ENCODE results near the gene BMPER.
"Not testable (repeated sequence)": the region's sequence is repeated elsewhere in the genome, so short reads cannot be mapped to it uniquely, and the experiment has no call there.

Gene BMPER

DNA sequence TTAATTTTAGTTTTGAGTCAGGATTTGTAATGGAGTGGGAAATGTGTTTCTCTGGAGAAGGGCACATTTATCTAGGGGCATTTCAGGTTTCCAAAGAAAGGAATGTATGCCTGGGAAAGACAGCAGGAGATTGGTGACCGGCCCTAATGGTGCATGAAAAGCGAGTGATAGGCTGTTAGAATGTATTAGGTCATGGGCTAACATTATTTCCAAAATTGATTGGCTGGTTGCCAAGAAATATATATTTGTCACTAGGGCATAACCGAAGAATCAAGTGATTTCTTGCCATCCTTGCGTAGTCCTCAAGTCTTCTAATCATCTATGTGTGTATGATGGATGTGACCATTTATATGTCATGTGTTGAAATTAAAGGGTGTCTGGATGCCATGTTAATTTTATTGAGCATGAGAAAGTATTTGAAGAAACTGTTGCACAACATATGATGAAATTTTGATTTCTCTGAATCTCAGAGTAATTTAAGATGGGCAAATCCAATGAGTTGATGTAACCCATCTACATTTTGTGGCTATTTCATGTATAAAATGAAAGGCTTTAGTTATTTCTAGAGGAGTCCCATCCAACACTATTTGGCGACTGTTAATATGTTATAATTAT, 248.4 kb downstream of the BMPER start:
- DNase-seq = no peak

DNA sequence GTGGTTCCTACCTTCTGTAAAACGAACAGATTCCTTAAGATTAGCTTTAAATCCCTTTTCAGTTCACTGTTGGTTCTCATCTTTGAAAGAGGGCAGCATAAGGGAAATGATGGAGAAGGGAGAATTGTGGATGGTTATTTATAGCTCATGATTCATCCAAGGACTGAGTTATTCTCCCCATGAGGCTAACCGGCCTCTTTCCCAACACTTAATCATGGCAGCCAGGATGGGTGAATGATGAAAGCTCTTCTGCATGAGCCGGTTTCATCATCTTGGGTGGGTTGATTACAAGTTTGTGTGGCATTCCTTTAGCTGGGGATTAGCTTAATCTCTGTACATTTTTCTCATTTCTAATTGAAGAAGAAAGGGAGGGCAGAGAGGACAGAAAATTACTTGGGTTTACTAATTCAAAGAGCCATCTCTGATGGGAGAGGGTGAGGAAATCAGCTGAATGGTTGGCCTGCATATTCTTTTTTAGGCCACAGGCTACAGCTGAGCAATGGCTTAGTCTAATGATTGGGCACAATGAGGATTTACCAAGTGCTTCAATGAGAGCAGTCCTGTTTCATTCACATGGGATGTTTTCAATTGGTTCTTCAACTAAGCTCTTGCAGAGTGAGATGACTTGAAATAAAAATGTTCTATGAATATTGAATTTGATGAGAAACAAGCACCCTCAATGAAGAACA, 250.0 kb downstream of the BMPER start:
- no peak for DNase-seq

DNA sequence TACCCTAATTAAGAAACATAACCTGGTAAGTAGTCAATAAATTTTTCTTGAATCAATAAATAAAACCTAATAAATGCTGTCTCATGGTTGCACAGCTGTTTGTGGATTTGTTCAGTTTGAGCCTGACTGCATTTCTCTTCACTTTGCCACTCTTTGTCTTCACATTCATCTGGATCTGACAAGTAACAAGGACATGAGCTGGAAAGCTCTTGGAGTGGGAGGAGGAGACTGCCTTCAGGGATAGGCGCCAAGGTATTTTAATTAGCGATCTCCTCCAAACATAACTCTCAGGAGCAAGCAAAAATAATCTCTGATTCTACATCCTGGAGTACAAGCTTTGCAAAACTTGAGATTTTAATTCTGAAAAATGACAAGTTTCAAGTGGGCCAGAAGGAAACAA, 251.0 kb downstream of the BMPER start:
- no peak for DNase-seq

DNA sequence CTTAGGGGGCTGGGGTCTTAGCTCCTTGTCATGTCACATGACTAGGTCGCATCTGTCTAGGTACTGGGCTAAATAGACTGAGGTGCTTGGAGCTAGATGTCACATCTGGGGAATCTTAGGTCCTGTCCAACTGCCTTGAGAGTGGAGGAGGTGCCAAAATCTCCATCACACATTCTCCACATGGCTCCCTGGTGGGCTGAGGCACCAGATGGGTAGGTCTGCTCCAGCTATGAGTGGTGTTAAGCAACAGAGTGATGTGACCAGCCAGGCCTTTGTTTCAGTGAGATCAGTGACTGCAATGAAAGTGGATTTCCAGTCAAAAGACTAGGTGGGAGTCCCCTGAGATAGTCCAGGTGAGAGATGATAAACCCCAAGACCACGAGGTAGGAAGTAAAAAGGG, 251.8 kb downstream of the BMPER start:
- DNase-seq = no peak

DNA sequence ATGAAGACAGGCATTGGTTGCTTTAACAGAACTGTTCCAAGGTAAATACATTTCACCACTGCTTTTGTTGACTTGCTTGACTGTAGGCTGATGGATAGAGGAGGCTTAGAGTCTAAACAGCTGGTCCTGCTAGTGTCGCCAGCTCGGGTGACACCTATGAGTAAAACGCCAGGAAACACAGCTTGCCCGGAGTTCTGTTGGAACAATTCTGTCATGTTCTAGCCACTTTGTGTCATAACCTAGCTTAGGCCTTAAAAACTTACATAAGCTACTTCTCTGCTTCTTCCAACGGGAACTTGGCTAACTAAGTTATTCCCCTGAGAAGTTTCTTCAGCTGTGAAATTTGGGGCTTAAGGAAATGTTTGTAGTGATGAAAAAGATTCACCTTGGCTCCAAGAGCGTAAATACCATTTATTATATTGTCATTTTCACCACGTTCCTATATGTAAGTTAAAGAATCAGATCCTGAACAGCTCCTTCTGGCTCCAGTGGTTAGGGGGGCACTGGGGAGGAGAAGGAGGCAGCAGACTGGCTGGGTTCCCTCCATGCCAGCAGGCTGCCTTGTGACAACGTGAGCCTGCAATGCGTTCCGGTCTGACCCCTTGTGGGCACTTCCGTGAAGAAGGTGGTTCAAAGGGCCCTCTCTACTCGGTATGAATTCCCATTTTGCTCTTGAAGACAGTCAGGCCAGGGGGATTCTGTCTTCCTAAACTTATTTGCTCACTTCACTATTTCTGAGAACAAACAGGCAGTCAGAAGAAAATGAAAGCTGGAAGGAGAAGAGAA, 253.2 kb downstream of the BMPER start:
- no peak for DNase-seq

DNA sequence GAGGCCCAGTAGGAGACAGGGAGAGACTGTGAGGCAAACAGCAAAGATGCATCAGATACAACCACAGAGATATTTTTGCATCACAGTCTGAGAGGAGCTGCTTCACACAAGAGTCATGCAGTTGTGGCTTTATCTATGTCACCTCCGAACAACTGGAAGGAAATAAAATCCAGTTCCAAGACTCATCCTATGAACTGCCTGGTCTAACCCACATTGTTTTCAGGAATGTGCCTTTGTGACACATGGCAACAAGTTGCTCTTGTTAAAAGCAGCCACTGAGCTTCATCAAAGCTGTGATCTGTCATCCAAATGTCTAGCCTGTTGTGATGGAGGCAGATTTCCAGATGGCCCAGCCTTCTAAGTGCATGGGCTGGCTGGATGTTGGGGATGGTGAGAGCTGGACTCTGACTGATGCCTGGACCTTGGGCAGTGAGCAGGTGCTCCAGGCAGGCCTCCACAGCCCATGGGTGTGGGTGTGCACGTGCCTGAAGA, 255.0 kb downstream of the BMPER start:
- no peak for DNase-seq

DNA sequence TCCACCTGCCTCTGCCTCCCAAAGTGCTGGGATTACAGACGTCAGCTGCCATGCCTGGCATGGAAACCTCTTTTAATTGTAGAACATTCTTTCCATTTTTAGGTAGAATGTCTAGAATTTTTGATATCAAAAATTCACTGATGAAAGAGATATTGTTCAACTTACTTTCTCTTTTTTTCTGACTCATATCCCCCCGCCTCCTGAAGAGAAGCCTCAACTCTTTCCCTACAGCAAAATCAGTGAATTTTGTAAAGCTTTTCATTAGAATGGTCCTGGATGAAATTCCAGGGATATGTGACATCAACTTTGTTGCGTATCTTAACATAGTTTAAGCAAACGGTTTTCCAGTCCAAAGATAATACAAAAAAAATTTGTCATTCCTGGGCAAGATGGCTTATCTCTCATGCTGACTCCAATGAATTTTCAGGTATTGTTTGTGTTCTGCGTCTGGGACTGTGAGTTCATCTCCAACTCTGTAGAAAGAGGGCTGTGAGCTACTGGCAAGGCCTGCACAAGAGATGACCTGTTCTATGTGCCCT, 256.8 kb downstream of the BMPER start:
- DNase-seq = no peak

DNA sequence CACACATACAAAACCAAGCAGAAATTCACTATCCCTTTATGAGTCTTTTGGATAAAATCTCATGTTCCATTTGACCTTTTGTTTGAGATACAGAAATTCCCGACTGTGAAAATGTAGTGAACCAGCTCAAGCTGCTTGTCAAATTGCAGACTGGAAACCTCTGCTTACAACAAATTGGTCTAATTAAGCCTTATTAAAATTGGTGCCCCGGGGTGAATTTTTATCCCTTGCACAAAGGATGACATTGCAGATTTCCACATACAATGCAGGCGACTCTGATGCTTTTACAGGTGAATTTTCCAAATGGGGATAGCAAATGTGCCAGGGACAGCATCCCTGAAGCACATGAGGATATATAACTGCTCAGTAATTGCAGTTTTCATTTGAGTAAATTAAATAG, 257.3 kb downstream of the BMPER start:
- DNase-seq = no peak

DNA sequence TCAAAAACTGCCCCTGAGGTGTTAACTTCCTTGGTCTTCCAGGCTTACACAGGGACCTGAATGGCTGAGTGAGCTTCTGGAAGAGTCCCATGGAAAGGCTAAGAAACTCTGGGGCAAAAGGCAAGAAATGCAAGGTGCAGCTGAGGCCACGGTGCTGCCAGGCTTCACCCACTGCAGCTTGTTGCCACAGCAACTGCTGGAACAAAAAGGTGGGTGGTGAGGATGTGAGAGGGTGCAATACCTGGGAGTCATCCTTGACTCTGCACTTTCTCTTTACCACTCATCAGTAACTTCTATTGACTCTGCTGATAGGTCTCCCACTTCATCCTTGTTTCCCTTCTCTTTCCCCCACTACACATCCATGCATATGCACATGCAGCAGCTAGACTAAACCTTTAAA, 258.6 kb downstream of the BMPER start:
- DNase-seq = no peak

DNA sequence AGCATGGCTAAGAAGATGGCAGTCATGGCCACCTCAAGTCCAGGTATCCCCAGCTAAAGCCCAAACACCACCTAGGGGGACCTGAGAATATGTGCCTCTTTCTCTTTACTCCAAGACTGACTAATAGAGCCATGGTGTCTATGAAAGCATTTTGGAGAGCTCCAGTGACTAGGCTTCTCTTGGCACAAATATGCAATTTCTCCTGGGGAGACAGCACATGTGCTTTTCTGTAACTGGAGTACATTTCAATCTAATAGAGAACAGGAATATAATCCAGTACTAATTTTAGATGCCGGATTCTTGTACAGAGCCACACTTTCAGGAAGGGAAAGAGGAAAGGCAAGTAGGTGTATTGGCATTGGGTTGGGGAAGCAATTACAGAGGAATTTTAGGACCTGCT, 260.1 kb downstream of the BMPER start:
- no peak for DNase-seq

DNA sequence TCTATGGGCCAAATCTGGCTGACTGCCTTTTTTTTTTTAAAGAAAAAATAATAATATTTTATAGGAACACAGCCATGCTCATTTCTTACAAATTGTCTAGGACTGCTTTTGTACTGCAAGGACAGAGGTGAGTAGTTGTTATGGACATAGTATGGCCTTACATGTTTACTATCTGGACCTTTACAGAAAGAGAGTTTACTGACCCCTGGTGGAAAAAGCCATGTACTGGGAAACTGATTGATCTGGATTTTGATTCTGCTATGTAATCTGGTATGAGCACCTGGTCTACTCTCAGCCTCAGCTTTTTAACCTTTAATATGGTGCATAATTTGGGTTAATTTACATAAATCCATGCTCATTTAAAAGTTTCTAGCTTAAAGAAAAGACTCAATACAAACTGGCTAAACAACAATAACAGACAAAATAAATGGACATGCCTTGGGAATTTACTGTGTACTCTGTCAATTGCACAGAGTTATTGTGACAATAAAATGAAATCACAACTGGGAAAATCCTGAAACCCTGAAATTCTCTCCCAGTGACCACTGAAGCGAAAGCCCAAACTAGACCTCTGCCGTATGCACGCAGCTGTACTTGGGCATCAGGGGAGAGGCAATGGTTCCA, 260.7 kb downstream of the BMPER start:
- DNase-seq = no peak

DNA sequence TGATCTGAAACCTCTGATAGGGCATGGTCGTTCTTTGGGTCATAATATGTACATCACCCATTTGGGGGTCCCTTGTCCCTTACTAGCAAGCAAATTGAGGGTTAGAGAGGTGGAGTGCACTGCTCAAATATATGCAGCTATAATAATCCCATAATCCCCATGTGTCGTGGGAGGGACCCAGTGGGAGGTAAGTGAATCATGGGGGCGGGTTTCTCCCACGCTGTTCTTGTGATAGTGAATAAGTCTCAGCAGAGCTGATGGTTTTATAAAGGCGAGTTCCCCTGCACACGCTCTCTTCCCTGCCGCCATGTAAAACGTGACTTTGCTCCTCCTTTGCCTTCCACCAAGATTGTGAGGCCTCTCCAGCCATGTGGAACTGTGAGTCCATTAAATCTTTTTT, 262.7 kb downstream of the BMPER start:
- DNase-seq = no peak

DNA sequence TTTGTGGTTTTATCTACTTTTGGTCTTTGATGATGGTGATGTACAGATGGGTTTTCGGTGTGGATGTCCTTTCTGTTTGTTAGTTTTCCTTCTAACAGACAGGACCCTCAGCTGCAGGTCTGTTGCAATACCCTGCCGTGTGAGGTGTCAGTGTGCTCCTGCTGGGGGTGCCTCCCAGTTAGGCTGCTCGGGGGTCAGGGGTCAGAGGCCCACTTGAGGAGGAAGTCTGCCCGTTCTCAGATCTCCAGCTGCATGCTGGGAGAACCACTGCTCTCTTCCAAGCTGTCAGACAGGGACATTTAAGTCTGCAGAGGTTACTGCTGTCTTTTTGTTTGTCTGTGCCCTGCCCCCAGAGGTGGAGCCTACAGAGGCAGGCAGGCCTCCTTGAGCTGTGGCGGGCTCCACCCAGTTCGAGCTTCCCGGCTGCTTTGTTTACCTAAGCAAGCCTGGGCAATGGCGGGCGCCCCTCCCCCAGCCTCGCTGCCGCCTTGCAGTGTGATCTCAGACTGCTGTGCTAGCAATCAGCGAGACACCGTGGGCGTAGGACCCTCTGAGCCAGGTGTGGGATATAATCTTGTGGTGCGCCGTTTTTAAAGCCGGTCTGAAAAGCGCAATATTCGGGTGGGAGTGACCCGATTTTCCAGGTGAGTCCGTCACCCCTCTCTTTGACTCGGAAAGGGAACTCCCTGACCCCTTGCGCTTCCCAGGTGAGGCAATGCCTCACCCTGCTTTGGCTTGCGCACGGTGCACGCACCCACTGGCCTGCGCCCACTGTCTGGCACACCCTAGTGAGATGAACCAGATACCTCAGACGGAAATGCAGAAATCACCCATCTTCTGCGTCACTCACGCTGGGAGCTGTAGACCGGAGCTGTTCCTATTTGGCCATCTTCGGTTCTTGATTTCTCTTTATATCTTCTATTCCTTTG, 269.6 kb downstream of the BMPER start:
- not testable (repeated sequence) for DNase-seq

DNA sequence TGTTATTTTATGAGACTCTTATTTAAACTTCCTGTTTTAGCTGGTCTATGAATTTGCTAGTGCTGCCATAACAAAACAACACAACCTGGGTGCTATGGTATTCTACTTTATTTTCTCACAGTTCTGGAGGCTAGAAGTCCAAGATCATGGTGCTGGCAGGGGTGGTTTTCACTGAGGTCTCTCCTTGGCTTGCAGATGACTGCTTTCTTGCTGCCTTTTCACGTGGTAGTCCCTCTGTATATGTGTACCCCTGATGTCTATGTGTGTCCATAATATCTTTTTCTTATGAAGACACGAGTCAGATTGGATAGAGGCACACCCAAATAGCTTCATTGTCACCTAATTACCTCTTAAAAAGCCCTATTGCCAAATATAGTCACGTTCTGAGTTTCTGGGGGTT, 270.5 kb downstream of the BMPER start:
- no peak for DNase-seq

DNA sequence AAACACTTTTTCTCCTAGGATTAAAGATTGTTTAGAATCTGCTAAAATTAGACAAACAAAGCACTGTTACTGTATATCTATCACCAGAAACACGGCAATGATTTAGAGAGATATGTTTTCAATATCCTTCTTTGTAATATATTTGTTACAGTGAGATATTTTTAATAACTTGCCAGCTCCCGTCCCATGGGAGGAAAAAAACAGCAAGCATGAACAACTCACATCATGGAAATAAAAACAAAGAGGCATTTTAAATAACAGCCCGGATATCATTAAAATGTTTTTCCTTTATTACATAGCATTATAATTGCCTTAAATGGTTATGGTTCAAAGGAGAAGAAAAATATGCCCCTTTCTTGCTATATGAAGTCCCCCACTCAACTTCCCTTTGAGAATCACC, 272.1 kb downstream of the BMPER start:
- DNase-seq = no peak

DNA sequence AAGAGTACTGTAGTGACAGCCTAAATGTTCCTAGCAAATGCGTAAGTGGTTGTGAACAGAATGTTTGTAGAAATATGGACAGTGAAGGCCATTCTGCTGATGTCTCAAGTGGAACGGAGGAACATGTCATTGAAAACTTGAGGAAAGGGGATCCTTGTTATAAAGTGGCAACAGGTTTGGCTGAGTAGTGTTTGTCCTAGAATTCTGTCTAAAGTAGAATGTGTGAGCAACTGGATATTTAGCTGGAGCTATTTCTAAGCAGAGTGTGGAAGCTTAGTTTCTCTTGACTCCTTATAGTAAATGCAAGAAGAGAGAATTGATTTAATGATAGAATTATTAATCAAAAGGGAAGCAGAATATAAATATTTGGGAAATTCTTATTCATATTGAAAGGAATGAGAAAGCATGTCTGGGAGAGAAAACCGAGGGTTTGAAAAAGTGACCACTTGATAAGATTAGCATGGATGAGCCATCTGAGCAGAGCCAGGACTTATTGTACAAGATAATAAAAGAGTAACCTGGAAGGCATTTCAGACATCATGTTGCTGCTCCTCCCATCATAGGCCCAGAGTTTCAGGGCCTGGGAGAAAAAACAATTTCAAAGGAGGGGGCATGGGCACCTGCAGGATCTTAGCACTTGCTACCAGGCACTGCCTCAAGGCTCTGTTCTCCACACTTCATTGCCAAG, 276.1 kb downstream of the BMPER start:
- no peak for DNase-seq

DNA sequence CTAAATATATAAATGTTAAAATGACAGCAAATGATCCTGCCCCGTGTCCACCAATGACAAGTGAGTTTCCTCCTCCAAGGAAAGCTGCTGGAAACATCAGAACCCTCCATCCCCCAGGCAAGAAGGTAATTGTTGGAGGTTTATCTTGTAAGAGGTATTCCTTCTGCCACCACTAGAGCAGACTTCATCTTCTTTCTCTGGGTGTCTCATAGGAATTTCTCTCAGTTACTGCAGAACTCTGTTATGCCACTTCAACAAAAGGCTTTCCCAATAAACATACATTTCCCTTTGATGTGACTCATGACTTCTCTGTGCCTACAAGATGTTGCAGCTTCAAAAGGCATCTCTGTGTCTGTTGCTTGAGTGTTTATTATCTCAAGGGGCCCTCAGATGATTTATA, 279.1 kb downstream of the BMPER start:
- DNase-seq = no peak

DNA sequence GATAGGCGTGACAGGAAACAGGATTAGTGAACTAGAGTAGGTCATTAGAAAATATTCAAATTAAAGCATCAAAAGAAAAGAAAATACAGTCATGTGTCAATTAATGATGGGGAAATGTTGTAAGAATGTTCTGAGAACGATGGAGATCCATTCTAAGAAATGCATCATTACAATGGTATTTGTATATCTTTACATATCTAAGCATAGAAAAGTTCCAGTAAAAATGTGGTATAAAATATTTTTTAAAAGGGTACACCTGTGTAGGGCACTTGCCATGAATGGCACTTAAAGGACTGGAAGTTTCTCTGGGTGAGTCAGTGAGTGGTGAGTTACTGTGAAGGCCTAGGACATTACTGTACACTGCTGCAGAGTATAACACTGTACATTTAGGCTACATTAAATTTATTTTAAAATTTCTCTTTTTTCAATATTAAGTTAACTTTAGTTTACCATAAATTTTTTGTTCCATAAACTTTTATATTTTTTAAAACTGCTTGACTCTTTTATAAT, 282.5 kb downstream of the BMPER start:
- DNase-seq = no peak

DNA sequence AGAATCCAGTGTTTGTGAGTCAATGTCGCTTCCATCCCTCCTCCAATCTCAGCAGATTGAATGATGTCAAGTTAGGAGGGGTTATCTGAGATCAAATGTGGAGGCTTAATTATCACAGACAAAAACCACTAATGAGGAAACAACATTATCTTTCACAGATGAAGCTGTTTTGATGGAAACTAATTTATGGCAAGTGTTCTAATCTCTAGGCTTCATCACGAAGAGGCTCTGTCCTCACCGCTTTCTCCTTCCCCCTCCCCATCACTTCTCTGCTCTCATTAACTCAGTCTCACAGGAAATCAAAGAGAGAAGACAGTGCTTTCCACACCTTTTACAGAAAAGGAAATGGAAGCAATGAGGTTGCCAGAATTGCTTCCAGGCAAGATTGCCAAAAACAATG, 283.7 kb downstream of the BMPER start:
- DNase-seq = no peak

DNA sequence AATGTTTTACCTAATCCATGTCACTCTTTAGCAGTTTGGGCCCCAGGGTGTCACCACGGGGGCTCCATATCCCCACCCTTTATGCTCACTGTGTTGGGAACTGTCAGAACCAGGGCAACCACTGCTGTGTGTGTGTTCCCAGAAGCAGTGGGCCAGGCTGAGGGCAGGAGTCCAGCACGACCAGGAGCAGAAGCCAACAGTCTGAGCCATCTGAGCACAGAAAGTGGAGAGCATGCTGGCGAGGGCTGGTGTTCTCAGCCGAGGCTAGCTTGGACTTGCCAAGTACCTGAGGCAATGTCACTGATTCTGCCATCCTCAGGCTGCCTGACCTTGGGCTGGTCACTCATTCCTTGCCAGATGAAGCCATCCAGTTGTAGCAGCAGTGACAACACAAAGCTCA, 285.0 kb downstream of the BMPER start:
- DNase-seq = no peak

DNA sequence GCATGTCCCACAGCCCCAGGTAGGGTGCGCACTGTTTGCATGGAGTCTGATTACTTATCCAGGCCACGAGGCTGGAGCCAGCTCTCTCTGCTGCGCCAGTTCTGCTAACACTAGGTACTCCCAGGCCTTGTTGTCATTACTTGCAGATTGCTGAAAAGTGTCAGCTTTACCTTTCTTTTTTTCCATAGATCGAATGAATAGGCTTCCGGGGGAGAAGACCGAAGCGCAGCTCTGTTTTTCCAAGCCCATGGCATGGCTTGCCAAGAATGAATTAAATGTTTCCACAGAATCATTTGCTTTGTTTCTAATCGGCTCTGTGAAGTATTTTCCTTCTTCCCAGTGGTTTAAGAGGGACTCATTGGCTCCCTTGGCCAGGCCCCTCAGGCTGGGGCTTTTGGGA, 285.8 kb downstream of the BMPER start:
- no peak for DNase-seq

Measured in activated CD8-positive, alpha-beta memory T cell treated with anti-CD3 and anti-CD28 coated beads, Interleukin-2, amount 50 U/mL, for 48 hours (primary cell).